NCI-H2227 (cell line): ENCODE results near the gene ALG13.
"Not testable (repeated sequence)": the region's sequence is repeated elsewhere in the genome, so short reads cannot be mapped to it uniquely, and the experiment has no call there.

ENCODE experiments used
- DNase-seq: peaks from one replicate; lab custom pipeline; 2025; ENCODE audit not compliant: unreplicated experiment; lab: John Stamatoyannopoulos, UW

The ALG13 gene

GRCh38 chrX:111756486-111756885 is 75.5 kb downstream of the ALG13 start:
- no peak for DNase-seq

DNA sequence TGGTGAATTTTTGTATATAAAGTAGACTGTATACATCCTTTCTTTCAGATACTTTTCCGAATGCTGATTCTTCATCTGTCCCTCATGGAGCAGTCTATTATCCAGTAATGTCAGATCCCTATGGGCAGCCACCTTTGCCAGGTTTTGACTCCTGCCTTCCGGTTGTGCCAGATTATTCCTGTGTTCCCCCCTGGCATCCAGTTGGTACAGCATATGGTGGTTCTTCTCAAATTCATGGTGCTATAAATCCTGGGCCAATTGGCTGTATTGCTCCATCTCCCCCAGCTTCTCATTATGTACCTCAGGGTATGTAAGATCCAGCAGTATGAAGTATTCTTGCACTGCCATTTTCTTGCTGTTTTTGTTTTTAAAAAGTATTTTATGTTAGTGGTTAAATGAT is 78.7 kb downstream of the ALG13 start:
- DNase-seq = no peak

DNA sequence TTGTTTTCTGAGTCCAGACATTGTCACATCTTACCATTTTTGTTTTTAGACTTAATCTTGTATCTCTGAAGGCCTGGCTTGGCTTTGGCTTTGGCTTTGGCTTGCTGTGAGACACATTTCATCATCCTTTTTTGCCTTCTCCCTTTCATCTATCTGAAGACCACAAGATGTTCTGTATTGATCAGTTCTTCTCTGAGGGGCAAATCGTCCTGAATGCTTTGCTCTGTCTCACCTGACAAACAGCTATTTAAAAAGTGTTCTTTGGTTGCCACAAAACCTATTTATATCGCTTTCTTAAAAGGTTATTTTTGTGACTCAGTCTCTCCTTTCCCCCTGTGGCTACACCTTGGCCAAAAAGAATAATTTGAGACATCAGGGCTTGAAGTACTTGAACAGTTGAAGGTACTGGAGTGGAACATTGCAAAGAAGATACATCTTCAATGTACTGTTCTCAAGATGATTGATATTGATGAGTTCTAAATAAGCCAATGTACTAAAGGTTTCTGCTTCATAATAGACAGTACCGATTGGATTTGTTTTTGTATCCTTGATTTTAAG is 80.7 kb downstream of the ALG13 start:
- no peak for DNase-seq

DNA sequence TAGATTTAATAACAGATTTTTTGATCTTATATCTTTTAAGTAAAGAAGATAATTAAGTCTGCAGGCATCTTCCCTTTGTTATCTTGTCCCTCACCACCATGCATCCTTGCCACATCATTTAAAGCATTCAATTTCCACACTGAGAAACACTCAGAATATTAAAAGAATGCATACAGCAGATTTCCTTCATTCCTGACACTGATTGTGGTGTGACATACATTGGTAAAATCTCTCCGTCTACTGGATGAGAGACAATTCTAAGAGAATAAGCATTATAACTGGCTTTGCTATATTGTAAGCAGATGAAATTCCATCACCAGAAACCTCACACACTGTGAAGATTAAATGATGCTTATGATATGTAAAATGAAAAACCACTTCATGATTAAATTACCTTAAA is 97.6 kb downstream of the ALG13 start:
- no peak for DNase-seq

GRCh38 chrX:111779582-111779981 is 98.6 kb downstream of the ALG13 start:
- DNase-seq = no peak

DNA sequence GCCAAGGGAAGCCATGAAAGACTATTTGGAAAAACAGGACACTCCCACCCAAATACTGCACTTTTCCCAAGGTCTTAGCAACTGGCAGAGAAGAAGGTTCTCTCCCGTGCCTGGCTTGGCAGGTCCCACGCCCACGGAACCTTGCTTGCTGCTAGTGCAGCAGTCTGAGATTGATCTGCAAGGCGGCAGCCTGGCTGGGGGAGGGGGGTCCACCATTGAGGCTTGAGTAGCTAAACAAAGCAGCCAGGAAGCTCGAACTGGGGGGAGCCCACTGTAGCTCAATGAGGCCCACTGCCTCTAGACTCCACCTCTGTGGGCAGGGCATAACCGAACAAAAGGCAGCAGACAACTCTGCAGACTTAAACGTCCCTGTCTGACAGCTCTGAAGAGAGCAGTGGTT is 103.7 kb downstream of the ALG13 start:
- no peak for DNase-seq

DNA sequence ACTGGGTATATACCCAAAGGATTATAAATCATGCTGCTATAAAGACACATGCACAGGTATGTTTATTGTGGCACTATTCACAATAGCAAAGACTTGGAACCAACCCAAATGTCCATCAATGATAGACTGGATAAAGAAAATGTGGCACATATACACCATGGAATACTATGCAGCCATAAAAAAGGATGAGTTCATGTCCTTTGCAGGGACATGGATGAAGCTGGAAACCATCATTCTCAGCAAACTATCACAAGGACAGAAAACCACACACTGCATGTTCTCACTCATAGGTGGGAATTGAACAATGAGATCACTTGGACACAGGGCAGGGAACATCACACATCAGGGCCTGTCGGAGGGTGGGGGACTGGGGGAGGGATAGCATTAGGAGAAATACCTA is 109.1 kb downstream of the ALG13 start:
- not testable (repeated sequence) for DNase-seq
